ENCODE results near the gene COL21A1. TPM values are rescaled to one million over a fixed set of nuclear protein-coding genes. Genes with fewer than 3 reads are reported as not detected.

Gene COL21A1
- total RNA-seq, 4 donors from 2014 or later: 2.4 to 135 (median 18.4) TPM

- Histone ChIP-seq H3K9me3 (no peaks in the 10 kb centered on the region), H3K27me3 (no peaks in the 10 kb centered on the region), H3K4me3 (no peak overlapping the region), H3K27ac (peak overlapping the region; percentile 14 to 24), H3K36me3 (no peaks in the 10 kb centered on the region), H3K4me1 (no peaks in the 10 kb centered on the region)
- TF ChIP-seq POLR2A (IDR thresholded peaks at IDR 0.05): no peak
- no peak for TF ChIP-seq CTCF (IDR thresholded peaks at IDR 0.05)
- intact Hi-C loops (cut with DNase I; ENCODE audit: low total_unique reads): no loop called here
- no peak for DNase-seq
These were observed 16.3 kb downstream of the COL21A1 start for GRCh38 chr6:56230976-56231566.

- no peaks in the 10 kb centered on the region for H3K27me3 ChIP-seq
- intact Hi-C loops (cut with DNase I; ENCODE audit: low total_unique reads): no loop called here
- no peaks in the 10 kb centered on the region for H3K9me3 ChIP-seq
- H3K4me1 ChIP-seq: no peaks in the 10 kb centered on the region
- H3K4me3 ChIP-seq: no peak overlapping the region
- TF ChIP-seq POLR2A (IDR thresholded peaks at IDR 0.05): no peak
- no peak for TF ChIP-seq CTCF (IDR thresholded peaks at IDR 0.05)
- no peak for DNase-seq
- no peaks in the 10 kb centered on the region for H3K36me3 ChIP-seq
- peak overlapping the region; percentile 52 to 54 for H3K27ac ChIP-seq
These were observed 20.1 kb downstream of the COL21A1 start for GRCh38 chr6:56227071-56227879.

- Histone ChIP-seq H3K36me3 (no peaks in the 10 kb centered on the region), H3K27ac (peak overlapping the region in 1 of 2 donors; percentile 23), H3K27me3 (no peaks in the 10 kb centered on the region), H3K9me3 (no peaks in the 10 kb centered on the region), H3K4me3 (no peak overlapping the region), H3K4me1 (no peaks in the 10 kb centered on the region)
- TF ChIP-seq POLR2A (IDR thresholded peaks at IDR 0.05): no peak
- TF ChIP-seq CTCF (IDR thresholded peaks at IDR 0.05): no peak
- intact Hi-C loops (cut with DNase I; ENCODE audit: low total_unique reads): no loop called here
- DNase-seq: peak in 1 of 2 donors; percentile 38
These were observed 23.4 kb downstream of the COL21A1 start for GRCh38 chr6:56223995-56224394.

GRCh38 chr6:56222499-56222898 lies 24.9 kb downstream of the COL21A1 start:
- Histone ChIP-seq H3K27ac (no peak overlapping the region), H3K27me3 (no peaks in the 10 kb centered on the region), H3K36me3 (no peaks in the 10 kb centered on the region), H3K9me3 (no peaks in the 10 kb centered on the region), H3K4me3 (no peak overlapping the region), H3K4me1 (no peaks in the 10 kb centered on the region)
- intact Hi-C loops (cut with DNase I; ENCODE audit: low total_unique reads): no loop called here
- DNase-seq: no peak
- no peak for TF ChIP-seq CTCF (IDR thresholded peaks at IDR 0.05)

DNA sequence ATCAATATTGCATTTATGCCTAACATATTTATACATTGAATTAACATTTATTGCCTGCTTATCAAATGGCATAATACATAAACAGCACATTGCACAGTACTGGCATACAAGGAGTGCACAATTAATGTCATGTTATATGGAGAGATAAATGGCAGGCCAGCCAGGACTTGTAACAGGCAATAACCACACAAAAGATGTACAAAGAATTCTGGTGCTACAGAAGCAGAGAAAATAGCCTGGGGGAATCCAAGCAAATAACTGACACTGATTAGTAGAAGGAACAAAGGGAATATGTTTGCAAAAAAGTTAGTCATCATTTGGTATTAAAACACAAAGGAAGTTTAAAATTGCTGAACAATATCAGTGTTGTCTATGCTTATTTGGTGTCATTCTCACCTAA lies 27.3 kb downstream of the COL21A1 start:
- DNase-seq: no peak
- Histone ChIP-seq H3K9me3 (no peaks in the 10 kb centered on the region), H3K4me1 (no peaks in the 10 kb centered on the region), H3K27ac (no peak overlapping the region), H3K36me3 (no peaks in the 10 kb centered on the region), H3K27me3 (no peaks in the 10 kb centered on the region), H3K4me3 (no peak overlapping the region)
- intact Hi-C loops (cut with DNase I; ENCODE audit: low total_unique reads): no loop called here
- TF ChIP-seq POLR2A (IDR thresholded peaks at IDR 0.05) (no peak), CTCF (IDR thresholded peaks at IDR 0.05) (no peak)

All from uterus (tissue), 4 donors.